NCI-H345 treated with DMSO at 0.1 percent for 48 hours (cell line): ENCODE results near the gene LTBP1.
"Not testable (repeated sequence)": the region's sequence is repeated elsewhere in the genome, so short reads cannot be mapped to it uniquely, and the experiment has no call there.

Experiments
- DNase-seq: peaks from one replicate; lab custom pipeline; 2025; ENCODE audit not compliant: unreplicated experiment; lab: John Stamatoyannopoulos, UW

The LTBP1 gene

GRCh38 chr2:33135645-33136044, 188.9 kb downstream of the LTBP1 start:
- no peak for DNase-seq

- DNase-seq, result no peak
Measured at GRCh38 chr2:33136056-33136455, 189.3 kb downstream of the LTBP1 start.

GRCh38 chr2:33136566-33136965, 189.8 kb downstream of the LTBP1 start:
- DNase-seq, result no peak

- no peak for DNase-seq
Measured at GRCh38 chr2:33137331-33137730, 190.6 kb downstream of the LTBP1 start.

- DNase-seq, result no peak
Measured at GRCh38 chr2:33139949-33140348, 193.2 kb downstream of the LTBP1 start.

GRCh38 chr2:33141476-33141875, 194.7 kb downstream of the LTBP1 start:
- no peak for DNase-seq

GRCh38 chr2:33142810-33143209, 196.1 kb downstream of the LTBP1 start:
- no peak for DNase-seq

- no peak for DNase-seq
Measured at GRCh38 chr2:33144243-33144642, 197.5 kb downstream of the LTBP1 start.

- DNase-seq, result no peak
Measured at GRCh38 chr2:33145459-33145858, 198.7 kb downstream of the LTBP1 start.

GRCh38 chr2:33146102-33146501, 199.3 kb downstream of the LTBP1 start:
- DNase-seq, result no peak

GRCh38 chr2:33153008-33153407, 206.3 kb downstream of the LTBP1 start:
- no peak for DNase-seq

- DNase-seq, result no peak
Measured at GRCh38 chr2:33158482-33159003, 211.8 kb downstream of the LTBP1 start.

- DNase-seq, result no peak
Measured at GRCh38 chr2:33160191-33160590, 213.4 kb downstream of the LTBP1 start.

- DNase-seq, result no peak
Measured at GRCh38 chr2:33166287-33166881, 219.6 kb downstream of the LTBP1 start.

GRCh38 chr2:33167622-33168245, 221.0 kb downstream of the LTBP1 start:
- DNase-seq, result no peak

- no peak for DNase-seq
Measured at GRCh38 chr2:33168425-33168824, 221.7 kb downstream of the LTBP1 start.

GRCh38 chr2:33168922-33169321, 222.2 kb downstream of the LTBP1 start:
- DNase-seq, result no peak

GRCh38 chr2:33170251-33170650, 223.5 kb downstream of the LTBP1 start:
- DNase-seq, result not testable (repeated sequence)

GRCh38 chr2:33177627-33178026, 230.9 kb downstream of the LTBP1 start:
- DNase-seq, result no peak

- no peak for DNase-seq
Measured at GRCh38 chr2:33178209-33178608, 231.5 kb downstream of the LTBP1 start.

GRCh38 chr2:33180915-33181314, 234.2 kb downstream of the LTBP1 start:
- no peak for DNase-seq

GRCh38 chr2:33181466-33181865, 234.7 kb downstream of the LTBP1 start:
- DNase-seq, result no peak

GRCh38 chr2:33184041-33184440, 237.3 kb downstream of the LTBP1 start:
- no peak for DNase-seq
